GM12878 (cell line): ENCODE data around the gene RB1. TPM values are rescaled to one million over a fixed set of nuclear protein-coding genes. Genes with fewer than 3 reads are reported as not detected.

Source experiments
- ATAC-seq: fragments of 200-7000 bp; cut with Tn5 transposase; 3 replicates; pipeline ENCODE4 v1.9.1; 2020; ENCODE audit warnings: mild to moderate bottlenecking, moderate library complexity
- BruUV-seq: library from RNA; stranded (reverse); fragments of 400-500 nt; replicated peaks from 2 replicates; lab custom pipeline; 2021; lab: Mats Ljungman, UMichigan
- CTCF ChIA-PET: fragments of 300-600 bp; sonication (Branson Sonifier 250); formaldehyde crosslinking; extraction: SDS; loops from one replicate; lab custom pipeline; 2021; ENCODE audit warnings: inconsistent platforms; lab: Yijun Ruan, JAX
- POLR2A ChIA-PET: fragments of 350-600 bp; formaldehyde crosslinking; extraction: SDS; loops from one replicate; lab custom pipeline; 2021; ENCODE audit warnings: inconsistent platforms; lab: Charles Lee
- RAD21 ChIA-PET: fragments of 300-600 bp; sonication (Branson Sonifier 250); formaldehyde crosslinking; loops from one replicate; lab custom pipeline; 2023; ENCODE audit warnings: antibody characterized with exemption; ENCODE audit not compliant: unreplicated experiment; lab: Charles Lee
- SMC1A ChIA-PET: fragments of 300-600 bp; sonication (Branson Sonifier 250); formaldehyde crosslinking; loops from one replicate; lab custom pipeline; 2023; ENCODE audit not compliant: unreplicated experiment, uncharacterized antibody; lab: Charles Lee
- DNase-seq: peaks from one replicate; pipeline ENCODE4 v3.0.0-alpha.2; 2011; ENCODE audit warnings: low read depth, low spot score
- FAIRE-seq: peaks from 3 replicates; lab custom pipeline; 2011; peaks lifted over from hg19 to GRCh38; lab: Jason Lieb, UNC
- H2AFZ ChIP-seq: 2 replicates; pipeline ENCODE4 v1.6.0; 2011; ENCODE audit warnings: low read depth, low read length, control low read depth; ENCODE audit not compliant: control insufficient read depth
- H3K27ac ChIP-seq: 2 replicates; pipeline ENCODE4 v1.5.1; 2011; ENCODE audit warnings: control low read depth; ENCODE audit not compliant: control insufficient read depth, insufficient read depth
- H3K27me3 ChIP-seq, 2 experiments: replicated peaks in 1 of 2; 2 replicates each; pipeline versions ENCODE4 v1.6.0 to v1.6.1; 2011; ENCODE audit warnings: low read length in 1 of 2; ENCODE audit not compliant: control insufficient read depth in 2 of 2, insufficient read depth in 2 of 2
- H3K36me3 ChIP-seq, 2 experiments: 2 replicates each; pipeline ENCODE4 v1.5.1; 2011; ENCODE audit warnings: low read length in 1 of 2; ENCODE audit not compliant: control insufficient read depth in 2 of 2, insufficient read depth in 2 of 2
- H3K4me1 ChIP-seq: 2 replicates; pipeline ENCODE4 v1.6.1; 2011; ENCODE audit warnings: mild to moderate bottlenecking, low read length, moderate library complexity, mixed read lengths; ENCODE audit not compliant: control insufficient read depth, insufficient read depth
- H3K4me2 ChIP-seq: 2 replicates; pipeline ENCODE4 v1.6.0; 2011; ENCODE audit warnings: control low read depth; ENCODE audit not compliant: control insufficient read depth, insufficient read depth
- H3K4me3 ChIP-seq: fragments of 200-600 bp; sonication (generic); 2 replicates; pipeline ENCODE4 v1.5.1; 2016
- H3K79me2 ChIP-seq: 2 replicates; pipeline ENCODE4 v1.6.0; 2011; ENCODE audit warnings: low read length; ENCODE audit not compliant: control insufficient read depth, insufficient read depth
- H3K9ac ChIP-seq: 2 replicates; pipeline ENCODE4 v1.8.0; 2011; ENCODE audit warnings: low read length, control low read depth, mixed read lengths; ENCODE audit not compliant: control insufficient read depth, insufficient read depth
- H3K9me3 ChIP-seq: replicated peaks from 3 replicates; pipeline ENCODE4 v1.5.1; 2011; ENCODE audit warnings: mild to moderate bottlenecking, low read length; ENCODE audit not compliant: control insufficient read depth, insufficient read depth
- H4K20me1 ChIP-seq: 2 replicates; pipeline ENCODE4 v1.6.0; 2011; ENCODE audit not compliant: control insufficient read depth, insufficient read depth
- CREM ChIP-seq: IDR thresholded peaks from 2 replicates; pipeline ENCODE4 v1.6.1; 2014; ENCODE audit warnings: antibody characterized with exemption, low read depth
- GATAD2B ChIP-seq: fragments of 450-650 bp; conservative IDR thresholded peaks from 2 replicates; pipeline ENCODE4 v1.6.1; 2017; ENCODE audit warnings: low read depth, mild to moderate bottlenecking, moderate library complexity
- HDGF ChIP-seq: fragments of 450-650 bp; IDR thresholded peaks from 2 replicates; pipeline ENCODE4 v1.6.1; 2016; ENCODE audit warnings: antibody characterized with exemption
- KDM1A ChIP-seq: fragments of 200-600 bp; sonication (generic); IDR thresholded peaks from 2 replicates; pipeline ENCODE4 v1.6.1; 2016; ENCODE audit warnings: borderline replicate concordance
- KLF5 ChIP-seq: fragments of 450-650 bp; IDR thresholded peaks from 2 replicates; pipeline ENCODE4 v1.6.1; 2014; ENCODE audit warnings: mild to moderate bottlenecking; ENCODE audit not compliant: partially characterized antibody
- MEF2A ChIP-seq: IDR thresholded peaks from 2 replicates; pipeline ENCODE4 v1.6.1; 2011; ENCODE audit warnings: low read depth, mild to moderate bottlenecking, low read length, moderate library complexity; ENCODE audit not compliant: insufficient read depth
- MTA2 ChIP-seq: fragments of 450-650 bp; IDR thresholded peaks from 2 replicates; pipeline ENCODE4 v1.6.1; 2016; ENCODE audit warnings: low read depth, mild to moderate bottlenecking, moderate library complexity
- PAX5 ChIP-seq: IDR thresholded peaks from 2 replicates; pipeline ENCODE4 v1.6.1; 2011; ENCODE audit warnings: low read depth, low read length, borderline replicate concordance
- ZNF24 ChIP-seq: fragments of 450-650 bp; IDR thresholded peaks from 2 replicates; pipeline ENCODE4 v1.6.1; 2017; ENCODE audit warnings: antibody characterized with exemption, mild to moderate bottlenecking
- WGBS: methylation state at CpG from one replicate; pipeline ENCODE4 v1.1.6; 2016; ENCODE audit warnings: low lambda C conversion rate; ENCODE audit not compliant: insufficient replicate concordance, insufficient coverage; ENCODE audit errors: missing lambda C conversion rate; 5-methylcytosine and 5-hydroxymethylcytosine counted together
- in situ Hi-C: fragments of 300-500 bp; cut with MboI; formaldehyde crosslinking; loops from 9 replicates; pipeline ENCODE4 v1.14.3; 2018; ENCODE audit warnings: mixed read lengths
- intact Hi-C: fragments of 100-400 bp; cut with micrococcal nuclease; formaldehyde crosslinking; loops from one replicate; pipeline ENCODE4 v1.14.2; 2022; ENCODE audit not compliant: unreplicated experiment
- polyA plus RNA-seq, 11 experiments: library from polyadenylated mRNA; depleted of rRNA in 4 of 11; unstranded in 6 of 11; stranded (reverse) in 5 of 11; fragments of >200 nt; fragmentation: Nextera tagmentation in 4 of 11; fragmentation: Illumina TruSeq in 1 of 11; extraction: Ambion mirVana in 4 of 11; extraction: Trizol in 1 of 11; gene quantifications; 1 replicate in 1 of 11; 2 replicates in 10 of 11; pipeline versions ENCODE4 v1.2.1 to v1.2.3, GENCODE V29; 2011 to 2016; ENCODE audit warnings: inconsistent platforms in 2 of 11, missing spikeins in 2 of 11, low read depth in 1 of 11
- total RNA-seq, 4 experiments: library from RNA; depleted of rRNA in 3 of 4; stranded (reverse); fragments of >200 nt in 3 of 4; fragmentation: Illumina TruSeq in 1 of 4; extraction: Trizol in 1 of 4; gene quantifications; 2 replicates each; pipeline versions ENCODE4 v1.2.1 to v1.2.3, GENCODE V29; 2013 to 2021
- TF ChIP-seq, protein P1 (sequence below): IDR thresholded peaks from 2 replicates; pipeline ENCODE4 v1.6.1; 2012; ENCODE audit warnings: mild to moderate bottlenecking, low read depth, low read length
- TF ChIP-seq, protein P2 (sequence below): fragments of 450-650 bp; conservative IDR thresholded peaks from 2 replicates; pipeline ENCODE4 v1.6.1; 2017; ENCODE audit warnings: mild to moderate bottlenecking, moderate library complexity

Gene RB1
- total and polyA plus RNA-seq, 10 of the 15 experiments (the other 5 are each of a cell fraction or from before 2014, with no cell fraction given), result 2.8 to 45.0 (median 8.3) TPM

DNA sequence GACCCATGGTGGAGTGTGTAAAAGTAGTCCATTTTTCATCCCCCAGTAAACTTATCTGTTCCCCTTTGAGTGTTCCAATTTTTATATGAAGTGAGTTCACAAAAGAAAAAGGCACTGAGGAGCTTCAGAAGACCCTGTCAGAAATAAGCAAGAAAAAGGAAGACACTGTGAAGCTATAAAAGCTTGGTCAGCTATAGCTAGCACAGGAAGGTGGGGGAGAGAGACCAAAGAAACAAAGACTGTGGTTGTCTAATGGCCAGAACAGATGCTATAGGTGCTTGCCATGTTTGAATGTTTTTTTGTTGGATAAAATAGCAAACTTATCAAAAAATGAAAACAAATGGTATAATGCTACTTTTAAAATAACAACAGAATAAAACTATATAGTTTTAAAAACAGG lies 182.8 kb downstream of the RB1 start (continued):
- no peak for TF ChIP-seq MEF2A
- no peak for TF ChIP-seq HDGF
- TF ChIP-seq KLF5, result no peak
- TF ChIP-seq, protein P1, sequence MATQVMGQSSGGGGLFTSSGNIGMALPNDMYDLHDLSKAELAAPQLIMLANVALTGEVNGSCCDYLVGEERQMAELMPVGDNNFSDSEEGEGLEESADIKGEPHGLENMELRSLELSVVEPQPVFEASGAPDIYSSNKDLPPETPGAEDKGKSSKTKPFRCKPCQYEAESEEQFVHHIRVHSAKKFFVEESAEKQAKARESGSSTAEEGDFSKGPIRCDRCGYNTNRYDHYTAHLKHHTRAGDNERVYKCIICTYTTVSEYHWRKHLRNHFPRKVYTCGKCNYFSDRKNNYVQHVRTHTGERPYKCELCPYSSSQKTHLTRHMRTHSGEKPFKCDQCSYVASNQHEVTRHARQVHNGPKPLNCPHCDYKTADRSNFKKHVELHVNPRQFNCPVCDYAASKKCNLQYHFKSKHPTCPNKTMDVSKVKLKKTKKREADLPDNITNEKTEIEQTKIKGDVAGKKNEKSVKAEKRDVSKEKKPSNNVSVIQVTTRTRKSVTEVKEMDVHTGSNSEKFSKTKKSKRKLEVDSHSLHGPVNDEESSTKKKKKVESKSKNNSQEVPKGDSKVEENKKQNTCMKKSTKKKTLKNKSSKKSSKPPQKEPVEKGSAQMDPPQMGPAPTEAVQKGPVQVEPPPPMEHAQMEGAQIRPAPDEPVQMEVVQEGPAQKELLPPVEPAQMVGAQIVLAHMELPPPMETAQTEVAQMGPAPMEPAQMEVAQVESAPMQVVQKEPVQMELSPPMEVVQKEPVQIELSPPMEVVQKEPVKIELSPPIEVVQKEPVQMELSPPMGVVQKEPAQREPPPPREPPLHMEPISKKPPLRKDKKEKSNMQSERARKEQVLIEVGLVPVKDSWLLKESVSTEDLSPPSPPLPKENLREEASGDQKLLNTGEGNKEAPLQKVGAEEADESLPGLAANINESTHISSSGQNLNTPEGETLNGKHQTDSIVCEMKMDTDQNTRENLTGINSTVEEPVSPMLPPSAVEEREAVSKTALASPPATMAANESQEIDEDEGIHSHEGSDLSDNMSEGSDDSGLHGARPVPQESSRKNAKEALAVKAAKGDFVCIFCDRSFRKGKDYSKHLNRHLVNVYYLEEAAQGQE, result no peak
- no peak for TF ChIP-seq KDM1A
- TF ChIP-seq MTA2, result no peak
- no peak for TF ChIP-seq PAX5

DNA sequence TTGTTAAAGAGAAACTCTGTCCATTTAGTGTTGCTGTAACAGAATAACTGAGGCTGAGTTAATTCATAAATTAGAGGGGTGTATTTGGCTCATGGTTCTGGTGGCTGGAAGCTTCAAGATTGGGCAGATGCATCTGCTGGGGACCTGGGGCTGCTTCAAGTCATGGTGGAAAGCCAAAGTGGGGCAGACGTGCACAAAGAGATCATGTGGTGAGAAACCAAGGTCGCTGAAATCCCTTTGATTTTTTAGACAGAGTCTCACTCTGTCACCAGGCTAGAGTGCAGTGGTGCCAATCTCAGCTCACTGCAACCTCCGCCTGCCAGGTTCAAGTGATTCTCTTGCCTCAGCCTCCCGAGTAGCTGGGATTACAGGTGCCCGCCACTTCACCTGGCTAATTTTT lies 183.3 kb downstream of the RB1 start:
- DNase-seq, result no peak
- no peak overlapping the region for H3K4me2 ChIP-seq
- no peak for TF ChIP-seq KLF5
- no peak for TF ChIP-seq CREM
- no peak for TF ChIP-seq GATAD2B
- TF ChIP-seq ZNF24, result no peak
- TF ChIP-seq, protein P2, sequence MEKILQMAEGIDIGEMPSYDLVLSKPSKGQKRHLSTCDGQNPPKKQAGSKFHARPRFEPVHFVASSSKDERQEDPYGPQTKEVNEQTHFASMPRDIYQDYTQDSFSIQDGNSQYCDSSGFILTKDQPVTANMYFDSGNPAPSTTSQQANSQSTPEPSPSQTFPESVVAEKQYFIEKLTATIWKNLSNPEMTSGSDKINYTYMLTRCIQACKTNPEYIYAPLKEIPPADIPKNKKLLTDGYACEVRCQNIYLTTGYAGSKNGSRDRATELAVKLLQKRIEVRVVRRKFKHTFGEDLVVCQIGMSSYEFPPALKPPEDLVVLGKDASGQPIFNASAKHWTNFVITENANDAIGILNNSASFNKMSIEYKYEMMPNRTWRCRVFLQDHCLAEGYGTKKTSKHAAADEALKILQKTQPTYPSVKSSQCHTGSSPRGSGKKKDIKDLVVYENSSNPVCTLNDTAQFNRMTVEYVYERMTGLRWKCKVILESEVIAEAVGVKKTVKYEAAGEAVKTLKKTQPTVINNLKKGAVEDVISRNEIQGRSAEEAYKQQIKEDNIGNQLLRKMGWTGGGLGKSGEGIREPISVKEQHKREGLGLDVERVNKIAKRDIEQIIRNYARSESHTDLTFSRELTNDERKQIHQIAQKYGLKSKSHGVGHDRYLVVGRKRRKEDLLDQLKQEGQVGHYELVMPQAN, result no peak
- in situ Hi-C loops (no loop called here), intact Hi-C loops (no loop called here)
- H3K4me1 ChIP-seq, result peaks cover 43% of the 10 kb centered on the region
- ATAC-seq, result no peak
- H3K27ac ChIP-seq, result no peak overlapping the region
- no peaks in the 10 kb centered on the region for H4K20me1 ChIP-seq
- no peak for FAIRE-seq
- H3K9ac ChIP-seq, result no peak overlapping the region
- H2AFZ ChIP-seq, result no peak overlapping the region
- H3K79me2 ChIP-seq, result peaks cover 28% of the 10 kb centered on the region
- no peaks in the 10 kb centered on the region for H3K27me3 ChIP-seq
- no peak overlapping the region for H3K4me3 ChIP-seq
- ChIA-PET POLR2A (no interaction called here), SMC1A (no interaction called here), RAD21 (interaction anchor here (0.6 to 1.1 kb wide), 4 partner anchors 10 to 86 kb away, joined by 3 to 4 read pairs (median 3); partner anchors contain the start of gene RCBTB2), CTCF (no interaction called here)
- peaks cover 0 to 7% of the 10 kb centered on the region in 2 experiments; a peak in 1 of 4 replicates for H3K36me3 ChIP-seq
- BruUV-seq, result no TSS peak
- no peaks in the 10 kb centered on the region; the same call in 1 of the 3 replicates for H3K9me3 ChIP-seq
- 94% methylated on average over 5 of the region's 5 CpGs for WGBS
